HG03025 (cell line): ENCODE measurements around the gene RBM15.

ENCODE experiments used
- ATAC-seq: cut with Tn5 transposase; IDR thresholded peaks from one replicate; pipeline ENCODE4 v1.9.1; 2021; ENCODE audit warnings: mild to moderate bottlenecking, moderate library complexity; ENCODE audit not compliant: unreplicated experiment, low FRiP score

RBM15 gene

GRCh38 chr1:110319332-110320167 is 19.6 kb upstream of the RBM15 start:
- no peak for ATAC-seq

- ATAC-seq = no peak
Observed at GRCh38 chr1:110320168-110320518, 19.0 kb upstream of the RBM15 start.

- no peak for ATAC-seq
Observed at GRCh38 chr1:110321045-110321444, 18.1 kb upstream of the RBM15 start.

- no peak for ATAC-seq
Observed at GRCh38 chr1:110321846-110322245, 17.3 kb upstream of the RBM15 start.

- no peak for ATAC-seq
Observed at GRCh38 chr1:110324667-110325066, 14.5 kb upstream of the RBM15 start.

GRCh38 chr1:110326826-110327225 is 12.4 kb upstream of the RBM15 start:
- ATAC-seq = no peak

- ATAC-seq = no peak
Observed at GRCh38 chr1:110328274-110328673, 10.9 kb upstream of the RBM15 start.

- no peak for ATAC-seq
Observed at GRCh38 chr1:110328700-110329099, 10.5 kb upstream of the RBM15 start.

GRCh38 chr1:110335265-110335664 is 3.9 kb upstream of the RBM15 start:
- ATAC-seq = no peak

GRCh38 chr1:110336300-110337039 is 2.7 kb upstream of the RBM15 start:
- no peak for ATAC-seq

- no peak for ATAC-seq
Observed at GRCh38 chr1:110337704-110338308, 1.4 kb upstream of the RBM15 start.

GRCh38 chr1:110338309-110338885 is 780 bp upstream of the RBM15 start:
- peak; percentile 74 for ATAC-seq

- no peak for ATAC-seq
Observed at GRCh38 chr1:110339407-110340206, 430 bp downstream of the RBM15 start.

- no peak for ATAC-seq
Observed at GRCh38 chr1:110340207-110340468, 961 bp downstream of the RBM15 start.

GRCh38 chr1:110341146-110341871 is 2.1 kb downstream of the RBM15 start:
- ATAC-seq = no peak

GRCh38 chr1:110341872-110342331 is 2.7 kb downstream of the RBM15 start:
- no peak for ATAC-seq

GRCh38 chr1:110343249-110343648 is 4.1 kb downstream of the RBM15 start:
- ATAC-seq = no peak

GRCh38 chr1:110344152-110344551 is 5.0 kb downstream of the RBM15 start:
- no peak for ATAC-seq

GRCh38 chr1:110345480-110345879 is 6.3 kb downstream of the RBM15 start:
- no peak for ATAC-seq

GRCh38 chr1:110346690-110347089 is 7.5 kb downstream of the RBM15 start:
- no peak for ATAC-seq
